ENCODE measurements around the gene DYNC2H1.
"Not testable (repeated sequence)": the region's sequence is repeated elsewhere in the genome, so short reads cannot be mapped to it uniquely, and the experiment has no call there.

Gene DYNC2H1

GRCh38 chr11:103112364-103112763, 3.1 kb downstream of the DYNC2H1 start:
- in situ Hi-C loops (cut with HindIII; ENCODE audit: low sequenced_read_pairs) = no loop called here
- no peak overlapping the region for H3K4me3 ChIP-seq (ENCODE audit: low read depth, low read length)

GRCh38 chr11:103114836-103115235, 5.6 kb downstream of the DYNC2H1 start:
- no peak overlapping the region for H3K4me3 ChIP-seq (ENCODE audit: low read depth, low read length)
- in situ Hi-C loops (cut with HindIII; ENCODE audit: low sequenced_read_pairs) = no loop called here
- no peak for DNase-seq (ENCODE audit: low read depth)
- no peak for TF ChIP-seq CTCF (IDR thresholded peaks at IDR 0.05; ENCODE audit: low read depth, low read length, missing control alignments)

More at GRCh38 chr11:103112364-103112763, 3.1 kb downstream of the DYNC2H1 start:
- DNase-seq (ENCODE audit: low read depth) = no peak
- TF ChIP-seq CTCF (IDR thresholded peaks at IDR 0.05; ENCODE audit: low read depth, low read length, missing control alignments) = no peak

- H3K4me3 ChIP-seq (ENCODE audit: low read depth, low read length) = no peak overlapping the region
- DNase-seq (ENCODE audit: low read depth) = no peak
- in situ Hi-C loops (cut with HindIII; ENCODE audit: low sequenced_read_pairs) = no loop called here
- TF ChIP-seq CTCF (IDR thresholded peaks at IDR 0.05; ENCODE audit: low read depth, low read length, missing control alignments) = no peak
Observed at GRCh38 chr11:103125462-103125861, 16.2 kb downstream of the DYNC2H1 start.

GRCh38 chr11:103141986-103142385, 32.8 kb downstream of the DYNC2H1 start:
- H3K4me3 ChIP-seq (ENCODE audit: low read depth, low read length); in situ Hi-C loops (cut with HindIII; ENCODE audit: low sequenced_read_pairs): not testable (repeated sequence)

GRCh38 chr11:103147627-103148026, 38.4 kb downstream of the DYNC2H1 start:
- no peak for TF ChIP-seq CTCF (IDR thresholded peaks at IDR 0.05; ENCODE audit: low read depth, low read length, missing control alignments)
- no peak for DNase-seq (ENCODE audit: low read depth)
- no peak overlapping the region for H3K4me3 ChIP-seq (ENCODE audit: low read depth, low read length)
- in situ Hi-C loops (cut with HindIII; ENCODE audit: low sequenced_read_pairs) = no loop called here

More at GRCh38 chr11:103141986-103142385, 32.8 kb downstream of the DYNC2H1 start:
- DNase-seq (ENCODE audit: low read depth) = not testable (repeated sequence)

GRCh38 chr11:103157542-103157941, 48.3 kb downstream of the DYNC2H1 start:
- no peak for TF ChIP-seq CTCF (IDR thresholded peaks at IDR 0.05; ENCODE audit: low read depth, low read length, missing control alignments)
- H3K4me3 ChIP-seq (ENCODE audit: low read depth, low read length) = no peak overlapping the region
- no peak for DNase-seq (ENCODE audit: low read depth)
- in situ Hi-C loops (cut with HindIII; ENCODE audit: low sequenced_read_pairs) = no loop called here

- no peak for TF ChIP-seq CTCF (IDR thresholded peaks at IDR 0.05; ENCODE audit: low read depth, low read length, missing control alignments)
- in situ Hi-C loops (cut with HindIII; ENCODE audit: low sequenced_read_pairs) = no loop called here
- no peak for DNase-seq (ENCODE audit: low read depth)
- H3K4me3 ChIP-seq (ENCODE audit: low read depth, low read length) = no peak overlapping the region
Observed at GRCh38 chr11:103164093-103164796, 55.0 kb downstream of the DYNC2H1 start.

Measured in astrocyte of the cerebellum (primary cell).